DMS53 treated with DMSO at 0.1 percent for 48 hours (cell line): ENCODE measurements around the gene STK32A.

ENCODE experiments used
- DNase-seq: peaks from one replicate; lab custom pipeline; 2025; ENCODE audit not compliant: unreplicated experiment; lab: John Stamatoyannopoulos, UW

Gene STK32A

DNA sequence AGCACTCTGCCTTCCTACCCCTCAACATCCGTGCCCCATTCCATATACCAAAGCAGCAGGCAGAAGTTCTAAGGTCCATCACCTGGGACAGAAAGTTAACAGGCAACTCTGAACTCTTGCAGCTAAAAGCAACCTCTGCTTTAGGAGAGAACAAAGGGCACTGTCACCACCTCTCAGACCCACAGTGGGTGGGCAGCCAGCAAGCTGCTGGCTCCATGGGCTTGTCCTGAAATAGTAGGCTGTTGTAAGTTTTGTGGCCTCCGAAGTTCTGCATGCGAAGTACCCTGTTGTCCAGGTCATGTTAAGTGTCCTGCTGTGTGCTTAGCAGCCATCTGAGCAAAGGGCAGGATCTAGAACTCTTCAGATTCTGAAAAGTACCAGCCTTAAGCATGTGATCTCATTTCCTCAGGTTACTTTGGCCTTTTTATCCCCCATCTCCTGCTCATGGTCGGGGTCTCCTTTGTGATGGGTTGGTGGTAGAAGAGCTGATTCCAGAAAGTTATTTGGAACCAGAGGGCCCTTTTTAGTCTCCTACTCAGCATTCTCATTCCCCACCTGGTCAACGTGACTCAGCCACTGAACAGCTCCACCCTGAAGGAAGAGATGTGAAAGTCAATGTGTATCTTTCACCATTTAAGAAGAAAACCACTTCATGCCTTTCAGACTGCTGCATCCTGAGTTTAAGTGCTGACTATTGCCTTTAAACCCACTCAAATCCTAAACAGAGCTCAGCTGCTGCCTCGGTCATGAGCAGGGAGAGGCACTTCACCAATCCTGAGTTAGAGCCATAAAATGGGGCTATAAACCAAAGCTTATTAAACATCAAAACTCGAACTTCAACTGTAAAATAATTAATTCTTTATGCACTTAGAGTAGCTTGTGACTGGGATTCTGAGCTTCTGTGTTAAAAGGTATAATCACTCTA lies 153.6 kb downstream of the STK32A start:
- DNase-seq, result no peak

DNA sequence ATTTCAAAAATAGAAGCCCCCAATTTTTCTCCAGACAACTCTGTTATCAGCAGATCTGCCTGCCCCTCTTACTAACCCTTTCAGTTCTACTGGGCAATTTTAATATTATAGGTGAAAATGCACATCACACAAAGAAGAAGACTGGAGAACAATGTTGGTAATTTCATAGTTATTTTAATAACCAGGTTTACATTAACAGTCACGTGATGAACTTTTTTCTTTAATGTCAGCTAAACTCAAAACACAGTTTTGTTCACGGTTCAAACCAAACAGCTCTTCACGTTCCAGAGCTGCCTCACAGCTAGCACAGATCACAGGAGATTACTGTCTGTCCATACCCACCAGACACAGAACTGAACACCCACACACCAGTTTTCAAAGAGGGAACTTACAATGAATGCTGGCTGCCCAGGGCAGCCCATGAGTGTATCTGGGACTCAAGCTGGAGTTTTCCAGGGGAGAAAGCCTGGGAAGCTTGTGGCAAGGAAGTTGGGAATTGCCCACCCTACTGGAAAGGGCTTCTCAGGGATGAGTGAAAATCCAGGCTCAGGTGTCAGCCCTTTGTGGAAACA lies 155.9 kb downstream of the STK32A start:
- no peak for DNase-seq

GRCh38 chr5:147391781-147392180 lies 157.0 kb downstream of the STK32A start:
- peak; percentile 30 for DNase-seq

DNA sequence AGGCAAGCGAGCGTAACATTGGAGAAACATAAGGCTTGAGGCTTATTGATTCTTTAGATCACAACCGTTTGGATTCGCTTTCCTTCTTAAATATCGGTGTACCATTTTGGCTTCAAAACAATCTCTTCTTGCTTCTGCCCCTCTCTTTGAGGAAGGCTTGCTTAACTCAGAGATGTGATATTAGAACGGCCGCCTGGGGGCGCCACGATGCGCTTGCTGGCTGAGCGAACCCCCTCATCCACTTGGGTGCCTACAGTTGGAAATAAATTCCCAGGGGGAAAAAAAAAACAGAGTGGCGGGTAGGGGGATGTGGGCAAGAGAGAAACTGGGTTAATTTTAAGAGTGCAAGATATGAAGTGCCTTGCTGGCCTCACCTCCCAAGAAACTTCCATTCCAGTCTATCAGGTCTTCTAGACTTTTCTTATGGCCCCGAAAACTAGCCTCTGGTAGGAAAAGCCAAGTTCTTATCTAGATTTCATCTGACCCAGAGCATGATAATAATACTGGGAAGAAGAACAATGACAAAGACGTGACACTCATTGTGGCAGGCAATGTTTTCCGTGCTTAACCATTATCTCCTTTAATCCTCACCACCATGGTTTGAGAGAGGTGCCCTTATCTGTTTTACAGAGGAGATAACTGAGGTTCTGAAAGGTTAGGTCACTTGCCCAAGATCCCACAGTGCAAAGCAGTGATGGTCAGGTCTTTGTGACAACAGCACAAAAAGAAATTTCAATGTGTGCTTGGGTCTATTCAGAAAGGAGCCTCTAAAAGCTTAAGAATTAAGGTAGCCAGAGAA lies 159.2 kb downstream of the STK32A start:
- DNase-seq, result no peak

- no peak for DNase-seq
Observed at GRCh38 chr5:147396070-147396823, 161.4 kb downstream of the STK32A start.

- DNase-seq, result no peak
Observed at GRCh38 chr5:147397616-147398015, 162.8 kb downstream of the STK32A start.

DNA sequence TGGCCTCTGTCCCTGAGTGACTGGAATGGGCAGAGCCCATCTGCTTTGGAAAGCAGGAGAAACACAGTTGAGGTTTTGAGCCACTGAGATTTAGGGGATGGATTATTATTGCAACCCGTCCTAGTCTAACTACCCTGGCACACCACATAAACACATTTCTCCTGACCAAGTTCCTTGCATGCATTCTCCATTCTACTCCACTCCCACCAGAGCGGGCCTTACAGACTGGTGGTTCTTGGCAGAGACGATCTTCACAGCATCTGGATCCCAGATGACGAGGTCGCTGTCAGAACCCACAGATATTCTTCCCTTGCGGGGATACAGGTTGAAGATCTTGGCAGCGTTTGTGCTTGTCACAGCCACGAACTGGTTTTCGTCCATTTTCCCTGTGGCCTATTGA lies 164.0 kb downstream of the STK32A start:
- no peak for DNase-seq

- no peak for DNase-seq
Observed at GRCh38 chr5:147400126-147400809, 165.4 kb downstream of the STK32A start.

- DNase-seq, result no peak
Observed at GRCh38 chr5:147400881-147401280, 166.1 kb downstream of the STK32A start.

- no peak for DNase-seq
Observed at GRCh38 chr5:147403651-147404640, 169.1 kb downstream of the STK32A start.

GRCh38 chr5:147404706-147405105 lies 169.9 kb downstream of the STK32A start:
- no peak for DNase-seq

GRCh38 chr5:147406636-147407035 lies 171.8 kb downstream of the STK32A start:
- DNase-seq, result no peak

DNA sequence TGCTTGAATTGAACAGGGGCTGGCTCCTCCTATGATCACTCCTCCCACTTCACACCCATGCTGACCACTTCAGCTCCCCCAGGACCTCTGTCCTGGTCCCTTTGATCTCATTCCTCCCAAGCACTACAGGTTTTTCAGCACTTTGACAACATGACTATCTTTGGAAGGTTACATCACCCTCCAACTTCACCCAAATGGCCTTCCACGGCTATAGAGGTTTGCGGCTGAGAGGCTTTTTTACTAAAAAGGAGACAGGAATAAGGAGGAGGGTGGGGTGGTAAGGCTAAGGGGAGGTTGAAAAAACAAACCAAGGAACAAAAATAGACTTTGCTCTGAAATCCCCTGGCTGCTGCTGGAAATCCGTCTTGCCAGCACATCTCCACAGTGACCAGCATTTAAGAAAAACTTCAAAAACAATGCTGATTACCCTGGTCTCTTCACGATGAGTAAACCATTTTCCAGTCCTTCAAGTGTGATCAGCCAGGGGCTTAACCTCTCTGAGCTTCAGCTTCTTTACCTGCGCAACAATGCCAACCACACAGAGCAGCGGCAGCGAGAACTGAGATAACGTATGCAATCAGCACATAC lies 172.4 kb downstream of the STK32A start:
- DNase-seq, result no peak

DNA sequence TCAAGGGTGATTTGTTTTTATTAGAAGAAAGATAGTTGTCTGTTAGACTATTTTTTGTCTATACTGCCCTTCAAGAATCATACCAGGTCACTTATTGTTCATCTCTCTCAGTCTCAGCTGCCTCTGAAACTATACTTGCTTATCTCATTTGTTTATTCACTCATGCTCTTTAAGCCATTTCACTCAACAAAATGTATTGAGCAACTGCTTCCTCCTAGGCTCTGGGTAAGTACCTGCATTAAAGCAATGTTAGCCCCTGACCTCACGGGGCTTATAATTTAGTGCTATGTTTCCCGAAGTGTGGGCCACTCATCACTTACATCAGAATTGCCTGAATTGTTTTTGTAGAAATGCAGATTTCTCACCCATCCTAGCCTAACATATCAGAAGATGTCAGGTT lies 174.2 kb downstream of the STK32A start:
- no peak for DNase-seq

DNA sequence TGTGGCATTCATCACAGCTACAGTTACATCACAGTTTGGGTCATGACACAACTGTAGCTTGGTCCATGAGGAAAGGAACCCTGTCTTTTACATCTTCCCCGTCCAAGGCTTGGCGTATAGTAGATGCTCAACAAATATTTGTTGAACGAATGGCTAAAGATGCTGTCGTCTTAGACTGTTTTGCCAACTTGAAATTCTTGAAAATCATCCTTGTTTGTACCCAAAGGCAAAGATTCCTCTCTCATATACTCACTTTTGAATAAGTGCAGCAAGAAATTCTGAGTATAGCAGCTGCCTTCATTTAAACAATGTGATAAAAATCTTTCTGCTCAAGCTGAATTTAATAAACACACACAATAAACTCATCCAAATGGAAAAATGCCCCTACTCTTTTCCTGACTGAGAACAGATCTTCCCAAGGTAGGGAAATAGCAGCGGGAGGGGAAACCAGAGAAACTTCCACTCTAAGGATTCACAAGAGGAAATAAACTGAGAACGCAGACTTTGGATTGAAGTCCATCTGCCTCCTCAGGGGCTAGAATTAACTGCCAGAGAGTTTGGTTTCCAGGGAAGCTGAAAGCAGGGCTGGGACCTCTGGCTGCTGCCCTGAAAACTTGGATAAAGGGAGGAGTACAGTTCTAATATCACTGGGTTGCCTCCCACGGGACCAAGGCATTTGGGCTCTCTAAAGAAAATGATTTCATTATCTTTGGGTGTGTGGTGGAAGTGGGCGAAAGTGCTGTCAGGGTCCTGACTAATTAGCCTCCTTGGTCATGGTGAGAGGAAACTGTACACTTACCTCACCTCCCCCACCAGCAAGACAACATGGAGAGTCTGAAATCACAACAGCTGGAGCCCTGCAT lies 175.9 kb downstream of the STK32A start:
- no peak for DNase-seq

GRCh38 chr5:147411359-147412319 lies 176.8 kb downstream of the STK32A start:
- DNase-seq, result no peak

DNA sequence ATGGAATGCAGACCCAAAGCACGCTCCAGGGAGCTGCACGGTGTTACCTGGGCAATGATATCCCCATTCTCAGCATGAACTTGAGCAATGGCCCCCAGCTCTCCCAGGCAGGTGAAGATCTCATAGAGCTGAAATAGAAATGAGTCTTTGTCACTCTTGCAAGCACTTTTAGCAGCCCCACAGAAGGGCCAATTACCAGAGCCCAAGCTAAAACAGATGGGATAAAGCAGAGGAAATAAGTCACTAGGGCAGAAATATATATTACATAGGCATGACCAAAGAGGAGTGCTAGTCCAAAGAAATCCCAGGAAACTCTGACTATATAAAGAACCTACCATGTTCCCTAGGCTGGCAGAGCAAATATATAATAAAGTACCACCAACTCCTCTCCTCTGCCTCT lies 177.7 kb downstream of the STK32A start:
- no peak for DNase-seq
